Femur (tissue), 1 donor: ENCODE data around the gene TIMP4.

Source experiments
- DNase-seq: peaks from one replicate; pipeline ENCODE4 v3.0.0-alpha.2; 2017

TIMP4 gene

DNA sequence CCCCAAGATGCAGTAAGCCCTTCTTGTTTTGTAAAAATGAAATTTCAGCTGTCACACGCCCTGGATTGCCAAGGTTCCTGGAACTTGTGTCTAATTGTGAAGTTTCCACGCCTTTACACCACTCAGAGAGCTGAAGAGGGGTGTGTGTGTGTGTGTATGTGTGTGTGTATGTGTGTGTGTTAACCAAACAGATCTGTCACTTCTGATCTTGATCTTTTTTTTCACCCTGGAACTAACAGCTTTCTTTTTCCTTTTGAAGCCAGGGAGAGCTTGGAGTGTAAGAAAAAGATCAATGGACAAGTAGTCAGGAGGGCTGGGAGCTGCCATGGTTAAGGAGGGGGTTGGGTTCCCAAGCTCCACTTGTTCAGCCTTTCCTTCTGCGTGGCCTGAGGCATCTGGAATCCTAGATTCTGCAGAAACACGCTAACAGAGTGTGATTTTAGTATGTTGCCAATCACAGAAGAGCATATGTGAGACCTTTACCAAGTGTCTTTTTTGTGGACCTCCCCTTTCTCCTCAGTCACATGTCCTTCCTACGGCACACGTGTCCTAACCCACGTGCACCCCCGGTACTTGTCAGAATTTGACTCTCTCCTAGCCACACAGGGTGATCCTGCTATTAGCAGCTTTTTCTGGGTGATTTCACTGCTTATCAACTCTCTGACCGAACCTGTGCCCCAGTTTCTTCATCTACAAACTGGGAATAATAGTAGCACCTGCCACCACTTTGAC, 11.5 kb downstream of the TIMP4 start:
- no peak for DNase-seq

DNA sequence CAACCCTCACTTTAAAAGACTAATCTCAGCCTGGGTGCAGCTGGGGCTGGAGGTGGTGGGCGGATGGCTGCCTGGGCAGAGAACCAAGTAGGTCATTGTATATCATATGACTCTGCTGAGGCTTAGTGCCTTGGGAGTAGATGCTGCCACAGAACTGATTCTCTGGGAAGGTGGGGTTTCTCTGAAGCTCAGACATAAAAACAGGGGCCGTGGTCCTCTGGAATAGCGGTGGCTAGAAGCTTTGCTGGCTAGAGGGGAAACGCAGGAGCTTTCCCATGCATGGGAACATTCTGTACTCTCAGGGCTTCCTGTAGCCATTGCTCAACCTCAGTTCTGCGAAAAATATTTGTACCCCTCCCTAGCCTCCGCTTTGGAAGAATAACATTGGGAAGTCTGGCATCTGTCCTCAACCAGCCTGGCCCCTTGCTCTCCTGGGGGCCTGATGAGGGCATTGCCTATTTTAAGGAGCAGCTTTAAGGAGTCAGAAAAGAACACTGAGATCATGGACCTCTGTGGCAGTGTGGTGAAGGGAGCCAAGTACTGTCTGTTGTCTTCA, 14.7 kb downstream of the TIMP4 start:
- peak; percentile 68 for DNase-seq

DNA sequence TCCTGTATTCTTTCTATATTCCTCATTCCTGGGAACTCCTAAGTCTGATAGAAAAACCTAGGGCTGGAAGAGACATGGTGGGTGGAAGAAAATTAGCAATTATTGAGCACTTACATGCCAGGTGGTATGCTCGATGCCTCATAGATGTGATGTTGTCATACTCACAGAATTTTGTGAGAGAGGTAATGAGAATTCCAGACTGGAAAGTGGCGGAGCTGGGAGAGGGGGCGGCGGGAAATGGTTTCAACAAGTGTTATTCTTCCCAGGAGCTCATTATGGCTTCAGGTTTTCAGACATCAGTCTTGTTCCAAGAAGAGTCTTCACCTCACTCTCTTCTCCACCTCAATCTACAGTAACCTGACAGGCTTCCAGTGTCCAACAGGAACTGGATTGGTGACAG, 16.2 kb downstream of the TIMP4 start:
- peak; percentile 31 for DNase-seq

DNA sequence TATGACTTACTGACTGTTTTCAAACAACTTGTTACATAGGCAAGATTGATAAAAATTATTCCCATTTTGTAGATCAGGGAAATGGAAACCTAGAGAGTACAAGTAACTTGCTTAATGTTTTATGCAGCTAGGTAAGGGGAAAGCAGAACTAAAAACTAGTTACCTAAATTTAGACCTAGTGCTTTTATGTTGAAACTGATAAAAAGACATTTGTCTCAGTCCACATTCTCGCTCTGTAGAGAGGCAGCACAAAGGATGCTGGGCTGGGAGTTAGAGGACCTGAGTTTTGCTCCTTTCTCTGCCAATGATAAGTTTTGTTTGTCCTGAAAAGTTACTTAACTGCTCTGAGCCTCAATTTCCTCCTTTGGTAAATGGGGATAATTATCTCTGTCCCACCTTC, 17.4 kb downstream of the TIMP4 start:
- DNase-seq, result no peak

DNA sequence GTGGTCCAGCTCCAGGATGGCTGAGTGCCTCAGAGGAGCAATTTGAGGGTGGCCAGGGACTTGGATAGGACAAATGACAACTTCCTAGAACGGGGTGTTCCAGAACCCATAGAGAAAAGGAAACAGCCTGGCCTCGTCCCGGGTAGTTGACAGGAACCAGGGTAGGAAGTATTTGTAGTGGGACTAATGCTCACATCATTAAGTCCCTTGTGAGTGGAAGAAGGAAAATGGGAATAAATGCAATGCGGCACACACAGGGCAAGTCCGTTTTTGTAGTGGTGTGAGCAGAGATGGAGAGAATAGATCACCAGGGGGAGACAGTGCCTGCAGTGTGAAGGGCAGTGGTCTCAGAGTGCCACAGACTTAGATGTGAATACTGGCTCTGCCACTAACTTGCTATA, 19.6 kb downstream of the TIMP4 start:
- DNase-seq, result peak; percentile 56

DNA sequence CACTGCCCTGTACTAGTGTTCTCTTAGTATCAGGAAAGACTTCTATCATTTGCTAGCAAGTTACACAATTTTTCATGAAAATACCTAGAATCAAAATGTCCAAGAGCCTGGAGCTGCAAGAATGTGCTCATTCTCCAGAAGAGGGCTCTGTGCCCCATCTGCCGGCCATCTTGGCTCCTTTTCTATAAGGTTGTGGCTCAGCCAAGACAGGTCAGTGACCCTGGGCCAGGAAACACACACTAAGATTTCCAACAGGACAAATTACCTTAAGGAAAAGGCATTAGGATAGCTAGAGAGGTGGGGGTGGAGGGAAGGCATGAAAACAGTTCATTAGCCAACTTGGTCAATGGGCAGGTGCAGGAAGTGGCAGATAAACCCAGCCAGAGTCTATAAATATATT, 20.7 kb downstream of the TIMP4 start:
- no peak for DNase-seq

DNA sequence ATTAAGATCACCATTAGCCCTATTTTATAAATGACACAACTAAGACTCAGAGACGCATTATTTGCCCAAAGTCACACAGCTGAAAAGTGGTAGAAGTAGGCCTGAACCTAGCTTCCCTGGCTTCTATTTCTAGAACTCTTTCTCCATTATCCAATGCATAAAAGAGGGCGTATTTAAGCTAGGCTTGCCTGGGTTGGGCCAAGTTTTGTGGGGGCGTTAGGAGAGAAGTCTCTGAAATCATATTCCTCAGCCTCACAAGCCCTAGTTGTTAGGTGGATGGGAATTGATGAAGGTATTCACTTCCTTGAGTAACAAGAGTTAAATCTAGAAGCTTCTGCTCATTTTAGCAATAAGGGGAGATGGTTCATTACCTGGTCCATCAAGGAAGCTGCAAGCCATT, 22.3 kb downstream of the TIMP4 start:
- no peak for DNase-seq

DNA sequence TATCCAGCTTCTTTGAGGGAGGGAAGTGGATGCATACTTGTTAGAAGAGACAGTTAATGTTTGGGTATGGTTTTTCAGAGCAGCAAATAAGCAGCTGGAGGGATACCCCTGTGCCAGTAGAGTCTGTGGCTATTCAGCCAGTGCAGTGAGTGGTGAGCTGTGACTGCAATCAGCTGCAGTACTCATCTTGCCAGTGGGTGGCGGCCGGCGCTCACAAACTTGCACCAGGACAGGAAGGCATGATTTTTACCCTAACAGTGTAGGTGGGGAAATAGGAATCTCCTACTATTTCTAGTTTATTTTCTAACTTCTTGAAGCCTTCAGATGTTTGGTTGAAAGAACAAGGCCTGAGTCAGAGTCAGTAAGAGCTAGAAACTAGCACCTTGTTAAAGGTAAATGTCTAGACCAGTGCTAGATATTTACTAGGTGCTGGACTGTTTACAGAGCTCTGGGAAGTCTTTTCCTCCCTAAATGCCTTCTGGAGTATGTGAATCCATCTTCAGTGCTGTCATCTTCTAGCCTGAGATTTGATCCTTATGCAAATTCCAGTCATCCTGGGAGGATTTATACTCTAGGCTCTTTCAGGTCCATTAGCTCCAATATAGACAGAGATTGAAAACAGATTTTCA, 23.6 kb downstream of the TIMP4 start:
- DNase-seq, result peak; percentile 78

DNA sequence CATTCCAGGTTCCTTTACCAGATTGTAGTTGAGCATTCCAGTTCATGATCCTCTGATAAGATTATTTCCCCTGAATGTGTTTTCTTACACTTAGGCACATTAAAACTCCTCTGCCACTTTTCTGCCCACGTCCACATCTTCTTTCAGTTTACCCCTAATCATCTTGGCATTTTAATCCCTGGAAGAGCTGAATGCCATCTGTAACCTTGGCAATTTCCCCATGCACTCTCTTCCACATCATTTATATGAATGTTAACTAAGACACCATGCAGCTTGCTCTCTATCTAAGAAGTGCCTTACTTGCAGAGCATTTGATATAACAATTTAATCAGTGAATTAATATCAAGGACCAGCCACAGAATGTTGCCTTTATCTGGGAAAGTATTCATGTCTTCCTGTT, 25.8 kb downstream of the TIMP4 start:
- no peak for DNase-seq

DNA sequence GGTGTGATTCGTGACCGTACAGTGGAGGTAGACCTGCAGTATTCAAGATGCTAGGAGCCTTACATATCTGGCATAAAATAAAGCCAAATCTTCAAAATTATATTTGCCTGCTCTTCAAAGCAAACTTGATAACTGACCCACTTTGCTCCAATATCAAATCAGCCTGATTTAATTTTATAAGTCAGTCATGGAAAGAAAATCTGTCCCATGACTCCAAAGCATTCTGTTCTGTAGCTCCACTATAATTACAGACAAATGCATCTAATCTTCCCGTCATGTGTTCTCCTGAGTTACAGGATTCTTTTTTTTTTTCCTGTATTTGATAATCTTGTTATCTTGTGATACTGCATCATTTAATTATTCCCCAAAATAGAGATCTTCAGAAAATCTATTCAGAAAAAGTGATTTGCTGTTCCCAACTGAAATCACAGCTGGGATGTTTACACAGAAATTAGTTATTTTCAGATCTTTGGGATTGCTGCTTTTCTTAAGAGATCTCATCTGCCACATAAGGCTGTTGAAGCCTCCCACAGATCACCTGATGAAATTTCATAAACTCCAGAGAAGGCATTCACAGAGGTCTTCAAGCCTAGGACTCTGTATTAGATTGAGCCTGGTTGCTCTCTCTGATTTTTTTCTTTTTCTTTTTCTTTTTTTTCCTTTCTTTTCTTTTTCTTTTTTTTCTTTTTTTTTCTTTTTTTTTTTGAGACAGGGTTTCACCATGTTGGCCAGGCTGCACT, 27.2 kb downstream of the TIMP4 start:
- no peak for DNase-seq

DNA sequence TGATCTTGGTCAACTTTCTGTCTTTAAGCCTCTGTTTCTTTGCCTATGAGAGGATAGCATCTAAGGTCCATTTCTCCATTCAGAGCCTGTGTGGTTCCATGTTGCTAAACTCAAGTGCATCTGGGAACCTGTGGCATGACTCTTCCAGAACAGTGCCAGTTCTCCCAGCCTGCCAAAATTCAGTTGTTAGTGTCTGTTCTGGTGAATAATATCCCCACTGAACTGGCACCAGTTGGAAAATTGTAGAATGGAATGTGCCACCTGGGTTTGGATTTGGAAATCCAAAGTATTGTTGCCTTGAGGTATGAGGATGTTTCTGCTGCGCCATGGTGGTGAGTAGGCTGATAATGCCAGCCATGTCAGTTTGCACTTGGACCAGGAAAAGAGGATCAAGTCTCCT, 31.3 kb downstream of the TIMP4 start:
- no peak for DNase-seq

DNA sequence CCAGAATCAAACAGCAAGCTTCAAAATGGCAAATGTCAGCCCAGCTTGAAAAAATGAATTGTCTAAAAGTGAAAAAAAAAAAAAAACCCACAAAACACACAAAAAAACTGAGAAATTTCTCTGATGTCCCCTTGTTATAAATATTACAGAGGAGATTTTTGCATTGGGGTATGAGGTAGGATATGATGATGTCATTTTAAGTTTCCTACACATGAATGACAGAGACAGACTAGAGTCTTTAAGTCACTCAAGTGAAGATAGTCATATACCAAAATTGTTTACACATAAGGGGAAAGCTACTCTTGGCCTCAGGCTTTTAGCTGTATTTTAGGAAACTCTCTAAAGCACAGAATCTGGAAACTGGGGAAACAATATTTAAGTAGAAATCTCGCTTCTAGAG, 32.9 kb downstream of the TIMP4 start:
- no peak for DNase-seq

DNA sequence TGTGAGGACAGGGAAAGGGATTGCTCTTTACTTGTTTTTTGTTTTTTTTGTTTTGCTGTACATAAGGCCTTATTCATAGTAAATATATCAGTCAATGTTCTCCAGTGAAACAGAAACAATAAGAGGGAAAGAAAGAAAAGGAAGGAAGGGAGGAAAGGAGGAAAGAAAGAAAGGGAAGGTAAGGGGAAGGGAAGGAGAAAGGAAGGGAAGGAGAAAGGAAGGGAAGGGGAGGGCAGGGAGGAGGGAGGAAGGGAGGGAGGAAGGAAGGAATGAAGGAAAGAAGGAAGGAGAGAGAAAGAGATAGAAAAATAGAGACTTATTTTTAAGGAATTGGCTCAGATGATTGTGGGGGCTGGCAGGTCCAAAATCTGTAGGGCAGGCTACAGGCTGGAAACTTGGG, 37.2 kb downstream of the TIMP4 start:
- DNase-seq, result no peak

DNA sequence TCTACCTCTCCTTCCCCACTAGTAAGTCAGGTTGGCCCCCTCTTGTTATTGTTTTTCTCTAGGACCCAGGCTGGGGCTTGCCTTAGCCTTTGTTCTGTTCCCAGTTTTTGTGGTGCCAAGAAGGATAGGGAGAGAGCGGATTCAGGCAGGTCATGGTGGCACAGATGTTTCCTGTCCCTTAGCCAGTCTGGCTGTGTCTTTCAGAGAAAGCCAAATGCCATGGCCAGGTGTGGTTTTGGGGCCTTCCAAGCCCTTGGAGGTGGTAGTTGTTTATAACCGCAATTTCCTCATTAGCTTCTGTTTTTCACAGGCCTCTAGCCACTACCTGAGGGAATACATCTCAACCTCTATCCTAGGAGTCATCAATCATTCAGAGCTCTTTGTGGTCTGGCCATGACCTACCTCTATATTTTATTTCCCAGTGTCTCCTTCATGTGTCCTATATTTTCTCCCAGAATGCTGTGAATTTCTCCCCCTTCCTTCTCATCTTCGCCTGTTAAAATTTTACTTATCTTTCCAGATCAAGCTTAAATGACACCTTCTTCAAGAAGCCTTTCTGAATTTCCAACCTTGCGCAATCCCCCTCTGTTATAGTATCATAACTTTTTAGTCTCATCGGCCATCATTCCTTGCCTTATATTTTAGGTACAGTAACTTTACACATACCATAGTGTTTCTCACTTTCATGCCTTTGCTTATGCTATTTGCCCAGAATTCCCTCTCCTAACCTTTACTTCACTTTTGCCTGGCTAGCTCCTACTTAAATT, 38.2 kb downstream of the TIMP4 start:
- DNase-seq, result peak; percentile 18

DNA sequence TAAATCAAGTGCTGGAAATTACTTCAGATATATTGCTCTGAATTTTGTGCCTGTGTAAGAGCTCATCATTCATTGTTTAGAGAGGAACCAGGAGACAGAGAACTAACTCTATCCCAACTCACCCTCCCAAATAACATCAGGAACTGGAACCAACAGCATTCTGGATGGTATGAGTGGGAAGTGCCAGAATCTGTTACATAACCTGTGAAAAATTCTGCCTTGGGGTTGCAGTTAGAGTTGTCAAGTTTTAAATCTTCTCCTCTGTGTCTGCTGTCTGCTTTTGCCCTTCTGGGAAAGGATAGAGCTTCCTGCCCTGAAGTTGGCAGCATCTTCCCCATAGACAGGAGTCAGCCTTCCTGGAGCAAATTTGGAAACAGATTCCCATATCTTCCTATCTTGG, 41.2 kb downstream of the TIMP4 start:
- no peak for DNase-seq

DNA sequence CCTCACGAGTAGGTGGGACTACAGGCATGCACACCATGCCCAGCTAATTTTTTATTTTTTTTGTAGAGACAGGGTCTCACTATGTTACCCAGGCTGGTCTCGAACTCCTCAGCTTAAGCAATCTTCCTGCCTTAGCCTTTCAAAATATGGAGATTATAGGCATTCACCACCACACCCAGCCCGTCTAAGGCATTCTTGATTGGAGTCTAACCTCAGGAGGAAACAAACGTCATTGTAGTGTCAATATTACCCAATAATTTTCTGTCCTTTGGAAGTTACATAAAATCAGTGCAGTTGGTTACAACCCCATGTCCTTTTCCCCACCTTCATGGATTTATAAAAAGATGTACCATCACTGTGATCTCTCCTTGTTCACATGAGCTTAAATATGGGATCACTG, 41.8 kb downstream of the TIMP4 start:
- no peak for DNase-seq

DNA sequence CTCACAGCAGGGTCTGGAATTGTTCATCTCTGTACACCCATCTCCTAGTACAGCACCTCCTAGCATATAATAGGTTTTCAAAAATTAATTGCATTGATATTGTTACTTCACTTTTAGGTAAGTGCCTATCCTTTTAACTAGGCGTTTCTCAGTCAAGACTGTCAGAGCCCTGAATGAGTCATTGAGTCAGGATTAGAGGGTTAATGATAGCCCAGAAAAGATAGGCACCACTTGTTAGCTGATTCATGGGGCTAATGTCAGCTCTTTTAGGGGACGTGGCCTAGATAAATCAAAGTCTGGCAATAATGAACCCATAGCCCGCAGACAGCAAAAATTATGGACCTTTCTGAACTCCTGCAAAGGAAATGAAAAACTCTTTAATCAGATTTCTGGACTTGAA, 42.9 kb downstream of the TIMP4 start:
- no peak for DNase-seq

DNA sequence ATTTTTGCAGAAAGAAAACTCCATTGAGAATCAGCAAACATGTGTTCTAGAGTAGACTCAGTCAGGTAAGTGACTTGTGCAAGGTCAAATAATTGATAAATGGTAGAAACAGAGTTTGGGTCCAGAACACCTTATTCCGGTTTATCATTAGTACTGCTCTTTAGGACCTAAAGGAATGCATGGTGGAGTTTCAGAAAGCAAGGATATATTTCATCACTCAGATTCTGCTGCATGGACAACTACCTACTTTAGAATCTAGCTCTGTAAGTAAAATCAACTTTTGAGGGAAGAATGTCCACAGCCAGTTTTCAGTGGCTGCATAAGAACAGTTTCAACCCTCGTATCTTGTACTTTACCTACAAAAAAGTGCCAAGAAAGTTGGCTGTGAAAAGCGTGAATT, 43.6 kb downstream of the TIMP4 start:
- no peak for DNase-seq

DNA sequence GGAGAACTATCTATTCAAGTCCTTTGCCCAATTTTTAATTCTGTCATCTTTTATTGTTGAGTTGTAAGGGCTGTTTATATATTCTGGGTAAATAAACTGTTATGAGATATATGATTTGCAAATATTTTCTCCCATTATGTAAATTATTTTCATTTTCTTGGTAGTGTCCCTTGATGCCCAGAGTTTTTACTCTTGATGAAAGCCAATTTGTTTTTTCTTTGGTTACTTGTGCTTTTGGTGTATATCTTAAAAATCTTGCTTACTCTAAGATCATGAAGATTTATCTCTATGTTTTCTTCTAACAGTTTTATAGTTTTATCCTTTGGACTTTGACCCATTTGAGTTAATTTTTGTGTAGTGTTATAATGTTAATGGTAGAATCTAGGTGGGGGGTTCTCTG, 44.5 kb downstream of the TIMP4 start:
- DNase-seq, result no peak

DNA sequence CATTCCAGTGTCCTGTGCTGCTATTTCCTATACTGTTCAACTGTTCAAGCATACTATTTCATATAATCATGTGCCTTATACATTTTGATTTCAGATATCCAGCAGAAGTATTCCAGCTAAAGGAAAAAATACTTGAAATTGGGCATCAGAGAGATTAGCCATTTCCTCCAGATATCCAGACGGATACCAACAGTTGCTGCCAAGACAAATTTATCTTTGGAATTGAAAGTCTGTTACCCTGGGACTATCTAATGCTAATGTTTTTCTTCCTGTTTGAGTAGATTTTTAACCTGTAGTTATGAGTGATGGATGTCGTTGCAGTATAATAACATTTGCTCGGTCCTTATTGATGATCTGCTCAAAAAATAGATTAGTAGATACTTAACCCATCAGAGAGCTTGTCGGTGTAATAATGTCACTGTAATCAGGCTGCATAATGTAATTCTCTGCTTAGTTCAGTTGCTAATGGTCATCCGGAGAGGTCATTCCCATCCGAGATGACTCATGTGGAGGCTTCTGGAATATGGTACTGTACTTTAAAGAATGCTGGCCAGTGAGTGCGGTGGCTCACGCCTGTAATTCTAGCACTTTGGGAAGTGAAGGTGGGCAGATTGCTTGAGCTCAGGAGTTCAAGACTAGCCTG, 51.5 kb downstream of the TIMP4 start:
- DNase-seq, result no peak
